ENCODE results near the gene ADCY1. TPM values are rescaled to one million over a fixed set of nuclear protein-coding genes. Genes with fewer than 3 reads are reported as not detected.

Gene ADCY1
- total RNA-seq, 3 donors from 2014 or later (not counting 1 experiment from before 2014, with no cell fraction given): 0.02 to 0.15 TPM; not detected in 1

- no peaks in the 10 kb centered on the region for H3K9me3 Mint-ChIP-seq
- H3K4me1 Mint-ChIP-seq: no peaks in the 10 kb centered on the region
- no peak overlapping the region for H3K4me3 ChIP-seq (ENCODE audit: low read length)
- whole genome bisulfite sequencing (ENCODE audit: insufficient coverage): 72% methylated on average over 6 of the region's 6 CpGs
- H3K36me3 ChIP-seq (ENCODE audit: control insufficient read depth, insufficient read depth, low read length): no peaks in the 10 kb centered on the region
- H3K27me3 Mint-ChIP-seq (ENCODE audit: low read depth in 2 of 2): no peaks in the 10 kb centered on the region
- H3K36me3 Mint-ChIP-seq: no peaks in the 10 kb centered on the region
- H3K4me3 Mint-ChIP-seq: no peak overlapping the region
- no peak for TF ChIP-seq CTCF (IDR thresholded peaks at IDR 0.05)
- DNase-seq (no peak), ATAC-seq (no peak)
- H3K27me3 ChIP-seq (ENCODE audit: control insufficient read depth, insufficient read depth, low read length): no peaks in the 10 kb centered on the region
- H3K27ac Mint-ChIP-seq: no peak overlapping the region
- intact Hi-C loops (cut with micrococcal nuclease): no loop called here
- H3K27ac ChIP-seq (ENCODE audit: low read length): no peak overlapping the region
- no peaks in the 10 kb centered on the region for H3K9me3 ChIP-seq (ENCODE audit: control insufficient read depth, insufficient read depth, low read length)
- H3K4me1 ChIP-seq (ENCODE audit: control insufficient read depth, insufficient read depth, low read length): no peaks in the 10 kb centered on the region
Observed at GRCh38 chr7:45660201-45660900, 86.2 kb downstream of the ADCY1 start.

- H3K9me3 ChIP-seq (ENCODE audit: control insufficient read depth, insufficient read depth, low read length): no peaks in the 10 kb centered on the region
- H3K36me3 ChIP-seq (ENCODE audit: control insufficient read depth, insufficient read depth, low read length): no peaks in the 10 kb centered on the region
- no peaks in the 10 kb centered on the region for H3K27me3 Mint-ChIP-seq (ENCODE audit: low read depth in 2 of 2)
- no peak overlapping the region for H3K27ac Mint-ChIP-seq
- no peak for DNase-seq
- no peak overlapping the region for H3K27ac ChIP-seq (ENCODE audit: low read length)
- H3K9me3 Mint-ChIP-seq: no peaks in the 10 kb centered on the region
- intact Hi-C loops (cut with micrococcal nuclease): no loop called here
- H3K4me1 Mint-ChIP-seq: no peaks in the 10 kb centered on the region
- 54% methylated on average over 1 of the region's 1 CpG for WGBS (ENCODE audit: insufficient coverage)
- no peaks in the 10 kb centered on the region for H3K36me3 Mint-ChIP-seq
- H3K27me3 ChIP-seq (ENCODE audit: control insufficient read depth, insufficient read depth, low read length): no peaks in the 10 kb centered on the region
- TF ChIP-seq CTCF (IDR thresholded peaks at IDR 0.05): no peak
- H3K4me1 ChIP-seq (ENCODE audit: control insufficient read depth, insufficient read depth, low read length): no peaks in the 10 kb centered on the region
- no peak overlapping the region for H3K4me3 ChIP-seq (ENCODE audit: low read length)
- ATAC-seq: no peak
- H3K4me3 Mint-ChIP-seq: no peak overlapping the region
Observed at GRCh38 chr7:45660901-45661211, 86.7 kb downstream of the ADCY1 start.

- WGBS (ENCODE audit: insufficient coverage): 92% methylated on average over 14 of the region's 16 CpGs
- H3K36me3 Mint-ChIP-seq: no peaks in the 10 kb centered on the region
- Histone ChIP-seq H3K4me1 (ENCODE audit: control insufficient read depth, insufficient read depth, low read length) (no peaks in the 10 kb centered on the region), H3K9me3 (ENCODE audit: control insufficient read depth, insufficient read depth, low read length) (no peaks in the 10 kb centered on the region), H3K27ac (ENCODE audit: low read length) (no peak overlapping the region), H3K36me3 (ENCODE audit: control insufficient read depth, insufficient read depth, low read length) (no peaks in the 10 kb centered on the region), H3K4me3 (ENCODE audit: low read length) (no peak overlapping the region), H3K27me3 (ENCODE audit: control insufficient read depth, insufficient read depth, low read length) (no peaks in the 10 kb centered on the region)
- DNase-seq (no peak), ATAC-seq (no peak)
- TF ChIP-seq CTCF (IDR thresholded peaks at IDR 0.05): no peak
- H3K9me3 Mint-ChIP-seq: no peaks in the 10 kb centered on the region
- intact Hi-C loops (cut with micrococcal nuclease): no loop called here
- H3K27me3 Mint-ChIP-seq (ENCODE audit: low read depth in 2 of 2): no peaks in the 10 kb centered on the region
- no peak overlapping the region for H3K27ac Mint-ChIP-seq
- H3K4me1 Mint-ChIP-seq: no peaks in the 10 kb centered on the region
- H3K4me3 Mint-ChIP-seq: no peak overlapping the region
Observed at GRCh38 chr7:45661302-45661995, 87.3 kb downstream of the ADCY1 start.
